Right lobe of liver (tissue), 4 donors: ENCODE measurements around the gene MACROD2.

Experiments
- POLR2A ChIP-seq: fragments of 450-650 bp; IDR thresholded peaks from one replicate; pipeline ENCODE4 v1.6.1; 2017; ENCODE audit warnings: antibody characterized with exemption, mild to moderate bottlenecking
- TF ChIP-seq, protein P1 (sequence below), 4 donors: fragments of 200-600 bp in 3 of 4; fragments of 450-650 bp in 1 of 4; IDR thresholded peaks; one replicate each; pipeline versions ENCODE4 v1.5.1 to v1.8.0; 2016 to 2022; ENCODE audit warnings: antibody characterized with exemption in 4 of 4, mild to moderate bottlenecking in 2 of 4
- donor health status: DM: no; HTN: no; CAD: no.
- donor health status: DM: no; HTN: no; CAD: no.
- donor health status: DM: no; HTN: yes; CAD: no.

DNA sequence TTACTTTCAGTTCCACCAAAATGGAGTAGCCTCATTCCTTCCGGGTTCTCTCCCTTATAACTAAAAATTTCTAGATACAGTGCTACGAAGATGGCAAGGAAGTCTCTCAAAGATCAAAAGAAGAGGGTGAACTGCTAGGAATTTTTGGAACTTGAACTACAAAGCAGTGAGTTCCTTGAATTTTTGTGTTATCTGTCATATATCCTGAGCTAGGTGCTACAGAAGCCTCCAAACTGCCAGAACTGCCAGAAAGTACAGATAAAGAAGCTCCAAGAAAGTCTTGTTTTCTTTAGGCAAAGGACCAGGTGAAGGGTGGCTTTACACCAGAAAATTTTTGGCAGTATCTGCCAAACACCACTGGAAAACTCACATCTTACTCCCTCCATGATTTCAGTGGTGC lies 560.9 kb downstream of the MACROD2 start:
- TF ChIP-seq, protein P1, sequence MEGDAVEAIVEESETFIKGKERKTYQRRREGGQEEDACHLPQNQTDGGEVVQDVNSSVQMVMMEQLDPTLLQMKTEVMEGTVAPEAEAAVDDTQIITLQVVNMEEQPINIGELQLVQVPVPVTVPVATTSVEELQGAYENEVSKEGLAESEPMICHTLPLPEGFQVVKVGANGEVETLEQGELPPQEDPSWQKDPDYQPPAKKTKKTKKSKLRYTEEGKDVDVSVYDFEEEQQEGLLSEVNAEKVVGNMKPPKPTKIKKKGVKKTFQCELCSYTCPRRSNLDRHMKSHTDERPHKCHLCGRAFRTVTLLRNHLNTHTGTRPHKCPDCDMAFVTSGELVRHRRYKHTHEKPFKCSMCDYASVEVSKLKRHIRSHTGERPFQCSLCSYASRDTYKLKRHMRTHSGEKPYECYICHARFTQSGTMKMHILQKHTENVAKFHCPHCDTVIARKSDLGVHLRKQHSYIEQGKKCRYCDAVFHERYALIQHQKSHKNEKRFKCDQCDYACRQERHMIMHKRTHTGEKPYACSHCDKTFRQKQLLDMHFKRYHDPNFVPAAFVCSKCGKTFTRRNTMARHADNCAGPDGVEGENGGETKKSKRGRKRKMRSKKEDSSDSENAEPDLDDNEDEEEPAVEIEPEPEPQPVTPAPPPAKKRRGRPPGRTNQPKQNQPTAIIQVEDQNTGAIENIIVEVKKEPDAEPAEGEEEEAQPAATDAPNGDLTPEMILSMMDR (IDR thresholded peaks at IDR 0.05): no peak
- no peak for TF ChIP-seq POLR2A
